GM19035 (cell line): ENCODE measurements around the gene YBEY.

Source experiments
- ATAC-seq: cut with Tn5 transposase; IDR thresholded peaks from one replicate; pipeline ENCODE4 v1.9.1; 2021; ENCODE audit not compliant: unreplicated experiment

The YBEY gene

GRCh38 chr21:46325073-46325912, 39.2 kb downstream of the YBEY start:
- ATAC-seq, result no peak

- no peak for ATAC-seq
These were observed 40.1 kb downstream of the YBEY start for GRCh38 chr21:46326110-46326703.

DNA sequence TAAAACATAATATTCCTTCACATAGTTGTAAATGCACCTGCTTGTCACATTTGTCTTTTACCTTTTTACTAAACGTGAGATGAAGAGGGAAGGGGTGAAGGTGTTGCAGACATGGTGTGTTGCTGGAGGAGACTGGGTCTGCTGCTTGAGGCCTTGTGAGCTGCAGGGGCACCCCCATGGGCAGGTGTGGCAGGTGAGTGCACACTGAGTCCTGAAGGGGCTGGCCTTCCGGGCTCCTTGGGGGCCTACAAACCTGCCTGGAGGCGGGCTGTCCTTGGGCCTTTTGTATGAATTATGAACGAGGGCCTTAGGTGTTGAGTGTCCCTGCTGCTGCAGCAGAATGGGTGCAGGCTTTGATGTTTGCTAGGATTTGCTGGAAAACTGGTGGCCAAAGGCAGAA, 41.6 kb downstream of the YBEY start:
- ATAC-seq, result no peak

- ATAC-seq, result no peak
These were observed 42.0 kb downstream of the YBEY start for GRCh38 chr21:46328151-46328550.

DNA sequence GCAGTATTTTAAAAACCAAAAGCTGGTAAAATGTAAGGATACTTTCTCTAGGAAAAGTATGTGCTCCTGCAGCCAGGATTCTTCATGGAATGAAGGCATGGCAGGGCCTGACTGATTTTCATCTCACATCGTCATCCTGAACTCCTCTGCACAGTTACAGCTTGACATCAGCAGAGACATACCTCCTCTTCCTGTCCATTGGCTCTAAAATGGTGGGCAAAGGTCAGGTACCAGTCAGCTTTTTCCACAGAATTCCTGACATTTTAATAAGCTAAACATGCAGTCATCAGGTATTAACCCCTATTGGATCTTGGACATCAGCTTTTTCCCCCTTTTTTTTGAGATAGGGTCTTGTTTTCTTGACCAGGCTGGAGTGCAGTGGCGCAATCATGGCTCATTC, 43.7 kb downstream of the YBEY start:
- no peak for ATAC-seq

DNA sequence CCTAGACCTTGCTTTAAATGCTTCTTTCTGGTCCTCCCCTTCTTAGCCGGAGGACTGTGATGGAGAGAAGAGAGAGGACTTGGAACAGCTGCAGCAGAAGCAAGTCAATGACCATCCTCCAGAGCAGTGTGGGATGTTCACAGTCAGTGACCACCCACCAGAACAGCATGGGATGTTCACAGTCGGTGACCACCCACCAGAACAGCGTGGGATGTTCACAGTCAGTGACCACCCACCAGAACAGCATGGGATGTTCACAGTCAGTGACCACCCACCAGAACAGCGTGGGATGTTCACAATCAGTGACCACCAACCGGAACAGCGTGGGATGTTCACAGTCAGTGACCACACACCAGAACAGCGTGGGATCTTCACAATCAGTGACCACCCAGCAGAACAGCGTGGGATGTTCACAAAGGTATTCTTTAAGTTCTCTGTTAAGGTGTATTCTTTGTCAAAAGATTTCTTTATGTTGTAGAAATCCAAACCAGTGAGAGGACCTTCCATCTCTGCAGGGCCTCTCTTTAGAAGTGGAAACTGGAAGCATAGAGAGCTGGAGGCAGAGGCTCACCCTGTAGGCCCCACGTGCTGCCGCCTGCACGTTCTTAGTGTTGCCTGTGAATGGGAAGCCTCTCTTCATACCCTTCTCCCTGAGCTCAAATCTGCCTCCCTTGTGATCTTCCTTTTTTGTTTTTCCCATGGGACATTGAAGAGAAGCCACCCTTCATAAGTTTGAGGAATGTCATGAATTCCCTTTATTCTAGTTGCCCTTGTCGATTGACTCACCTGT, 48.4 kb downstream of the YBEY start:
- ATAC-seq, result no peak

GRCh38 chr21:46336603-46337002, 50.5 kb downstream of the YBEY start:
- ATAC-seq, result no peak

- ATAC-seq, result no peak
These were observed 54.9 kb downstream of the YBEY start for GRCh38 chr21:46340998-46341397.

GRCh38 chr21:46344219-46344915, 58.2 kb downstream of the YBEY start:
- no peak for ATAC-seq

DNA sequence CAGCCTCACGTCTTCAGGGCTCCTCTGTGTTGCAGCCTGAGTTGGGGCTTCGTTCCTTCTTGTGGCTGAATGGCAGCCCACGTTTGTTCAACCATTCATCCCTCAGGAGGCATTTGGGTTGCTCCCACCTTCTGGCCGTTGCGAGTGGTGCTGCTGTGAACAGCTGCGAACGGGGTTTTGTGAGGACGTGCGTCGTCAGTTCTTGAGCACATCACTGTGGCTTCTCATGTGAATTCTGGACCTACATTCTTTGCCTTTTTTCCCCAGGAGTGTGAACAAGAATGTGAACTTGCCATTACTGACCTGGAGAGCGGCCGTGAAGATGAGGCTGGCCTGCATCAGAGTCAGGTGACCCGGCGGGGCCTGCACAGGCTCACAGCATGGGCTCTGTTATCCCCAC, 59.7 kb downstream of the YBEY start:
- ATAC-seq, result no peak

DNA sequence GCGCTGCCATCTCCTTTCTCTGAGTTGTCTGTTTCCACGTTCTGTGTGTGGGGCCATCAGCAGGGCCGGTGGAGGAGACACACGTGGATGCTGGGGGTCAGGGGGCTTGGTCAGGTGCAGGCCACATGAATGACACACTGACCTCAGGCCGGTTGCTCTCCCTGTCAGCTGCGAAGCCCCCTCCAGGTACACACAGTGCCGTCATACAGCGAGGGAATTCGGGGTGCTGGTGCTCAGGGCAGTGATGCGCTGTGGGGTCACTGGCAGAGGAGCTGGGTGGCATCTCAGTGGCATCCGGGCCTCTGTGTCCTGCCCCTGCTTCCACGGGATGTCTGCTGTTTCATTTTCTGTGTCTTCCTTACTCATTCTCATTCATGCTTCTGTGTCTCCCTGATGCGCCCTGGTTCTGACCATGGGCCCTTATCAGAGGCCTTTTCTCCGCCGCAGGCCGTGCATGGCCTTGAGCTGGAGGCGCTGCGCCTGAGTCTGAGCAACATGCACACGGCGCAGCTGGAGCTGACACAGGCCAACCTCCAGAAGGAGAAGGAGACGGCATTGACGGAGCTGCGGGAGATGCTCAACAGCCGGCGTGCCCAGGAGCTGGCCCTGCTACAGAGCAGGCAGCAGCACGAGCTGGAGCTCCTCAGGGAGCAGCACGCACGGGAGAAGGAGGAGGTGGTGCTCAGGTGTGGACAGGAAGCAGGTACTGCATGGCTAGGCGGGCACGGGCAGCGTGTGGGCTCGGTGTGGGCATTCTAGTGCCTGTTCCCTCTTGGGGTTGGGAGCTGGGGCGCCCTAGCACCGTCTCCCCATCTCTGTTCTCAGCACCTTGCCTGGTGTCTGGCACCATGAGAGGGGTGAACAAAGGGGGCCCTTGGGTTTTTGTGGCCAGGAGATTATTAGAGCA, 60.4 kb downstream of the YBEY start:
- no peak for ATAC-seq

DNA sequence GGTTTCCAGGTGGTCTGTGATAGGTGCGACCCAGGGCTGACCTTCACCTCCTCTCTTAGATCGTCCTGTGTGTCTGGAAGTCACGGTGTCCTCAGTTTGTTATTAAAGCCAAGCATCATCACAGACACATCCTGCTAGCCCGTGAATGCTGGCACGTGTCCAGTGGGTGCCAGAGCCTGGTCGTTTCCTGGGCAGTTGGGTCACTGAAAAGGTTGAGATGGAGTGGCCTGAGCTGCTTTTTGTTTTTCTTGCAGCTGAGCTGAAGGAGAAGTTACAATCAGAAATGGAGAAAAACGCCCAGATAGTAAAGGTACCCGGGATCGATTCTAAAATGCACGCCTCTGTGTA, 61.0 kb downstream of the YBEY start:
- ATAC-seq, result no peak
